LNCAP (cell line): ENCODE measurements around the gene MSL1.

ENCODE experiments used
- TF ChIP-seq, protein P1 (sequence below): fragments of 450-650 bp; IDR thresholded peaks from 2 replicates; pipeline ENCODE4 v1.5.1; 2017; ENCODE audit warnings: mild to moderate bottlenecking

The MSL1 gene

DNA sequence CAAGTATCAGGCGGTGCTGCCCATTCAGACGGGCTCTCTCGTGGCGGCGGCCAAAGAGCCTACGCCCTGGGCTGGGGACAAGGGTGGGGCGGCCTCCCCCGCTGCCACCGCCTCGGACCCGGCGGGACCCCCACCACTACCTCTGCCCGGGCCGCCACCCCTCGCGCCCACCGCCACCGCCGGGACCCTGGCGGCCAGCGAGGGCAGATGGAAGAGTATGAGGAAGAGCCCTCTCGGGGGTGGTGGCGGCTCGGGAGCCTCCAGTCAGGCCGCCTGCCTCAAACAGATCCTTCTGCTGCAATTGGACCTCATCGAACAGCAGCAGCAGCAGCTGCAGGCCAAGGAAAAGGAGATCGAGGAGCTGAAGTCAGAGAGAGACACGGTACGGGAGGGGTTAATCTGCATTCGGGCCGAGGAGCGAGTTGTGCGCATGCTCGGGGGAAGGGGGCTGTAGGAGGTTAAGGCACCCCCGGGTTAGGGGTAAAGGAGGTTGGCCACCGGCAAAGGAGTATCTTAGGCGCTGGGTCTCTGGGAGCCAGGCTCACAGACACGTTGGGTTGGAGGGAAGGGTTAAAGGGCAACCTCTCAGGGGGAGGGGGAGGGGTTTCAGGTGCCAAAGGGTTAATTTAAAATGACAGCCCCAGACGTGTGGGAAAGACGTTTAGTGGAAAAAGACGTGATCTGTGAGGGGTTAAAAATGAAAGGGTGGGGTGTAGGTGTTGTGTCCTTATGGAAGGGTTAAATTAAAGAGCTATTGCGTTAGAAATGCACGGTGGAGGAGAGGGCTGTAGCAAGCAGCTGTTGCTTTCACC lies 1.4 kb downstream of the MSL1 start:
- TF ChIP-seq, protein P1, sequence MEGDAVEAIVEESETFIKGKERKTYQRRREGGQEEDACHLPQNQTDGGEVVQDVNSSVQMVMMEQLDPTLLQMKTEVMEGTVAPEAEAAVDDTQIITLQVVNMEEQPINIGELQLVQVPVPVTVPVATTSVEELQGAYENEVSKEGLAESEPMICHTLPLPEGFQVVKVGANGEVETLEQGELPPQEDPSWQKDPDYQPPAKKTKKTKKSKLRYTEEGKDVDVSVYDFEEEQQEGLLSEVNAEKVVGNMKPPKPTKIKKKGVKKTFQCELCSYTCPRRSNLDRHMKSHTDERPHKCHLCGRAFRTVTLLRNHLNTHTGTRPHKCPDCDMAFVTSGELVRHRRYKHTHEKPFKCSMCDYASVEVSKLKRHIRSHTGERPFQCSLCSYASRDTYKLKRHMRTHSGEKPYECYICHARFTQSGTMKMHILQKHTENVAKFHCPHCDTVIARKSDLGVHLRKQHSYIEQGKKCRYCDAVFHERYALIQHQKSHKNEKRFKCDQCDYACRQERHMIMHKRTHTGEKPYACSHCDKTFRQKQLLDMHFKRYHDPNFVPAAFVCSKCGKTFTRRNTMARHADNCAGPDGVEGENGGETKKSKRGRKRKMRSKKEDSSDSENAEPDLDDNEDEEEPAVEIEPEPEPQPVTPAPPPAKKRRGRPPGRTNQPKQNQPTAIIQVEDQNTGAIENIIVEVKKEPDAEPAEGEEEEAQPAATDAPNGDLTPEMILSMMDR: no peak

DNA sequence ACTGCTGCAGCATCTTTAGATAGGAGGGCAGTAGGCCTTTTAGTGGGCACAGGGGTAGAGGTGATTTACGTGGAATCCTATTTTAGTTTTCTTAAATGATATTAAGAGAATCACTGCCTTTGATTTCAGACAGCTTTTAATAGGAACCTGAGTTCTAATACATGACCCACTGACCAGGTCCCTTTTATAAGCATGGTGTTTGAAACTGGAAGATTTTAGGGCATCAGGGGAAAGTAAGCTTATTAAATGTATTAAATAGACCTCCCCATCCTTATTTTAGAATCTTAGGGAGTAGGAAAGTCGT lies 2.0 kb downstream of the MSL1 start:
- TF ChIP-seq, protein P1: no peak

DNA sequence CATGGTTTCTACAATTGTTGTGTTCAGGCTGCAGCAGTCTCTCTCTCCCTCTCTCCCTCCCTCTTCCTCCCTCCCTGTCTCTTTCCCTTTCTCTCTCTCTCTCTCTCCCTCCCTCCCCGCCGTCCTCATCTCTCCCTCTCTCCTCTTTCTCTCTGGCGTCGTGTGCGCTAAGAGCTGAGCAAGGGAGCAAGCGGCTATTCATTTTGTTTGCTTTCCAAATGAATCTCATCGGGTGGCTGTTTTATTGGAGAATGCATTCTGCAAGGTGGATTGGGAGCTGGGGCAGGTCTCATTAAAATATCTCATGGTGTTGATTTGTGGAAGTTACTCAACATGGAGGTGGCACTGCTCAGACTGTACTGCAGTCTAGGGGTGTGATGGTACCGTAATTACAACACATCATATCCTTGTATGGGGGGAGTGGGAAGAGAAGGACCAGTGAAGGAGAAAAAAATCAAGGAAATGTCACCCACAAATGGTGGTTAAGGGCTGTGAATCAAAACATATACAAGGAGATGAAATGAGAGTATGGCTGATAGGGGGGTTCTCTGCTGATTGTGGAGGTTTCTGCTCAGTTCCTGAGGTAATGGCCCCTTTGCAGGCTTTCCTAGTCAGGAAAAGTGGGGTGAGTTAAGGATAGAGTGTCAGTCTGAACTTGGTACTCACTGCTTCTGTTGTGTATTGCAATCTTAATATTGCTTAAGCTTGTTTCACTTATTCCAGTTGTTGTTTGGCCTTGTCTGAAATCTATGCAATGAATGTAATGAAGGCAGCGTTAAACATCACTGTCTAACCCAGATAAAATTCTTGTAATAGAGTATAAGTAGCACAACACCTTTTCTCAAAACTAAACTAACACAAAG lies 2.7 kb downstream of the MSL1 start:
- TF ChIP-seq, protein P1: no peak

DNA sequence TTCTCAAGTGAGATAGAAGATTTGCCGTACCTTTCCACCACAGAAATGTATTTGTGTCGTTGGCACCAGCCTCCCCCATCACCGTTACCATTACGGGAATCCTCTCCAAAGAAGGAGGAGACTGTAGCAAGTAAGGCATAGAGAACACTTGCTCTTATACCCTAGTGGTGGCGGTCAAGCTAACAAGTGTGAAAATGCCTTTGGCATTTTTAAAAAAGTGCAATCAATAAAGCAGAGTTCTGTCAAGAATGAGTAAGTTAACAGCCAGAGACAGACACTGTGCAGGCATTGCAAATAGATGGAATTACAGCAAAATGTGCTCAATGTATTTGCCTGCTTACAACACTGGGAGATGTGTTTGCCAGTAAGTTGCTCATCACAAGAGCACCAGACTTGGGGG lies 7.7 kb downstream of the MSL1 start:
- TF ChIP-seq, protein P1: no peak

DNA sequence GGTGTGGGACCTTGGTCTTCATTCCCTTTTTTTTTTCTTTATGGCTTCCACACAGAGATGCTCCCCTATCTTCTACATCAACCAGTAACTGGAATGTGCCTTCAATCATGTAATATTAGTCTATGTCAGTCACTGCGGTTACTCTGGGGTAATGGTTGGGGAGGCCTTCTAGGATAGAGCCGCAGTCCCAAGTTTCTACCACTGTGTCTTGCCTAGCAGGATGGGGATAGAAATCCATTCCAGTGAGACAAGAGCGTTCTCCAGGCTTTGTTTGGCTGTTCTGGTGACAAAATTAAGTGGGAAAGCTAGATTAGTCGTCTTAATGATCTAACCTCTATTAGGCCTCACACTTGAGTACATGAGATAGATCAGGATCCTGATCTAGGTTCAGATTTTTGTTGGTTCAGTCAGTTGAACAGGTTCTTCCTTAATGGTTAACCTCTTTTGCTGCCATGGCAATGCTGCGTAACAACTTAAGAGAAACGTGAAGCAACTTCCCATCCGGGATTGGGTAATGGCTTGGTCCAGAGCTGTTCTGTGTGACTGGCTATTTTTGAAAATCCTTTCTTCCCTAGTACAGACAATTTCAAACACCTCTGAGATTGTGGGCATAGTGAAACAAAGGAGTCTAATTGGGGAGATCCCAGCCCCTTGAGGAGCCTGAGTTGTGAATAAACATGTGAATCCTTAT lies 8.7 kb downstream of the MSL1 start:
- TF ChIP-seq, protein P1: no peak

DNA sequence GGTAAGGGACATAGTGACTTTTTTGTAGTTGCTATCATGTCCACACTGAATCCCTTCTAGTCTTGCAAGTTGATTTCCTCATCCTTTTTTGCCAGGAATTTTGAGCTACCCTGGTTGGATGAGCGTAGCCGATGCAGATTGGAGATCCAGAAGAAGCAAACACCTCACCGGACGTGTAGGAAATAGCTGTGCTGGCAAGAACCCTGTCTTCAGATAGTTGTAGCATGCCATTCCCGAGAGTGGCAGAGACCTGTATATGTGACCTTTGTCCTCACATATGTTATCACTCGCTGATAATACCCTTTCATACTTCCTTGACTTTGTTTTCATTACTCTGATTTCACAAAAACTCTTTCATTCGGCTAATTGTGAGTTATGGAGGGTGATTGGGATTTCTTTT lies 12.4 kb downstream of the MSL1 start:
- TF ChIP-seq, protein P1: no peak

DNA sequence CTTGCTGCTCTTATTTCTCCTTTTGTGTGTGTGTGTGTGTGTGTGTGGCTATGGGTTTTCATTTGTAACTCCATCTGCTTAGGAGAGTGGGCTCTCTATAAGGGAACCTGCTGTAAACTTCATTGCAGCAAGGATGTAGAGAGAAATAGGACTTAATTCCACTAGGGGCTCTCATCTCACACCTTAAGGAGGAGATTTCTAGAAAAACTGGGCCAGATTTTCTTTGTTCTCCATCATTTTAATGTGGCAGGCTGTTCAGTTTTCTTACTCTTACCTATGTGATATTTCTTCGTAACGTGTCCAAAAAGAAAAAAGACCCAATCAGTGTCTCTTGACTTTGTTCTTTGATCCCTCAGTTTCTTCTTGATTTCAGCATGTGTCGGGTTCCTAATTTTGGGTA lies 14.0 kb downstream of the MSL1 start:
- TF ChIP-seq, protein P1: no peak
